ENCODE data around the gene SPDYA. TPM values are rescaled to one million over a fixed set of nuclear protein-coding genes. Genes with fewer than 3 reads are reported as not detected.

Gene SPDYA
- total and polyA plus RNA-seq, 2 of the 13 experiments (the other 11 are each of a cell fraction or from before 2014, with no cell fraction given) = 0.32 to 0.75 TPM

DNA sequence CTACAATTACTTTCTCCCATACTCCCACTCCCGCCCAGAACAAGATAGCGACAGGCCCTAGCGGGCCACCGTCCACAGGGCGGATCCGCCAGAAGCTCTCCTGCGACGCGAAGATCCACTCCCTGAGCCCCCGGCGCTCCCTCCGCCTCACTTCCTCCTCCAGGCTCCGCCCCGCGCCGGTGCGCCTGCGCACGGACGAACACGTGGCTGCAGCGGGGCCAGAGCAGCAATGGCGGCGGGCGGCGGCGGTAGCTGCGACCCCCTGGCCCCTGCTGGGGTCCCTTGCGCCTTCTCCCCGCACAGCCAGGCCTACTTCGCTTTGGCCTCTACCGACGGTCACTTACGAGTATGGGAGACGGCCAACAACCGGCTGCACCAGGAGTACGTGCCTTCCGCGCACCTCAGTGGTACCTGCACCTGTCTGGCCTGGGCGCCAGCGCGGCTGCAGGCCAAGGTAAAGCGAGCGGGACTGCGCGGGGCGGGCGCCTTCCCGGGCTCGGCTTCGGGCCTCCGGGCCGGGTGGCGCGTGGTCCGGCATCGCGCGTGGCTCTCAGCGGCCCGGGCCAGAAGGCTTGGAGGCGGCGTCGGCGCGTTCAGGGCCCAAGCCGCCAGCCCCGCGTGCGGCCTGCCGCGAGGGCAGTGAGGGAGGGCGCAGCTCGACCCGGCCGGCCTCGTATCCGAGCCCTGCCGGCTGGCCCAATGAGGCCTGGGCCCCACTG lies 84.0 kb downstream of the SPDYA start, which contains the start of gene WDR43 (continued):
- TF ChIP-seq, protein P1, sequence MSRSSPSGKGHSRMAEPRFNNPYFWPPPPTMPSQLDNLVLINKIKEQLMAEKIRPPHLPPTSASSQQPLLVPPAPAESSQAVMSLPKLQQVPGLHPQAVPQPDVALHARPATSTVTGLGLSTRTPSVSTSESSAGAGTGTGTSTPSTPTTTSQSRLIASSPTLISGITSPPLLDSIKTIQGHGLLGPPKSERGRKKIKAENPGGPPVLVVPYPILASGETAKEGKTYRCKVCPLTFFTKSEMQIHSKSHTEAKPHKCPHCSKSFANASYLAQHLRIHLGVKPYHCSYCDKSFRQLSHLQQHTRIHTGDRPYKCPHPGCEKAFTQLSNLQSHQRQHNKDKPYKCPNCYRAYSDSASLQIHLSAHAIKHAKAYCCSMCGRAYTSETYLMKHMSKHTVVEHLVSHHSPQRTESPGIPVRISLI (CRISPR knock-in tag; IDR thresholded peaks at IDR 0.05; ENCODE audit: borderline replicate concordance) = peak; percentile 100
- TF ChIP-seq, protein P2, sequence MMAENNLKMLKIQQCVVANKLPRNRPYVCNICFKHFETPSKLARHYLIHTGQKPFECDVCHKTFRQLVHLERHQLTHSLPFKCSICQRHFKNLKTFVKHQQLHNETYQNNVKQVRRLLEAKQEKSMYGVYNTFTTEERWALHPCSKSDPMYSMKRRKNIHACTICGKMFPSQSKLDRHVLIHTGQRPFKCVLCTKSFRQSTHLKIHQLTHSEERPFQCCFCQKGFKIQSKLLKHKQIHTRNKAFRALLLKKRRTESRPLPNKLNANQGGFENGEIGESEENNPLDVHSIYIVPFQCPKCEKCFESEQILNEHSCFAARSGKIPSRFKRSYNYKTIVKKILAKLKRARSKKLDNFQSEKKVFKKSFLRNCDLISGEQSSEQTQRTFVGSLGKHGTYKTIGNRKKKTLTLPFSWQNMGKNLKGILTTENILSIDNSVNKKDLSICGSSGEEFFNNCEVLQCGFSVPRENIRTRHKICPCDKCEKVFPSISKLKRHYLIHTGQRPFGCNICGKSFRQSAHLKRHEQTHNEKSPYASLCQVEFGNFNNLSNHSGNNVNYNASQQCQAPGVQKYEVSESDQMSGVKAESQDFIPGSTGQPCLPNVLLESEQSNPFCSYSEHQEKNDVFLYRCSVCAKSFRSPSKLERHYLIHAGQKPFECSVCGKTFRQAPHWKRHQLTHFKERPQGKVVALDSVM (CRISPR knock-in tag; IDR thresholded peaks at IDR 0.05) = peak; percentile 48
- TF ChIP-seq TBP (CRISPR knock-in tag; IDR thresholded peaks at IDR 0.05) (no peak), ATM (IDR thresholded peaks at IDR 0.05; ENCODE audit: borderline replicate concordance) (no peak), SRSF1 (optimal IDR thresholded peaks at IDR 0.05; ENCODE audit: low read depth, low read length) (peak; percentile 75), NFE2L1 (CRISPR knock-in tag; IDR thresholded peaks at IDR 0.05; ENCODE audit: borderline replicate concordance) (peak; percentile 94; the same call in 1 of the 2 replicates), ATF1 (CRISPR knock-in tag; IDR thresholded peaks at IDR 0.05) (peak; percentile 61; the same call in 1 of the 2 replicates), FOXP1 (IDR thresholded peaks at IDR 0.05) (no peak), FOXP1 (CRISPR knock-in tag; IDR thresholded peaks at IDR 0.05) (0 out of 2 replicates have a peak, but pooled peaks have one; percentile 5), ETV6 (CRISPR knock-in tag; conservative IDR thresholded peaks at IDR 0.05) (peak; percentile 77; the same call in 1 of the 2 replicates), ZNF883 (CRISPR knock-in tag; IDR thresholded peaks at IDR 0.05; ENCODE audit: not compliant biosample characterization) (peak; percentile 91), ZNF530 (CRISPR knock-in tag; IDR thresholded peaks at IDR 0.05; ENCODE audit: low read depth) (no peak)
- TF ChIP-seq, protein P3, sequence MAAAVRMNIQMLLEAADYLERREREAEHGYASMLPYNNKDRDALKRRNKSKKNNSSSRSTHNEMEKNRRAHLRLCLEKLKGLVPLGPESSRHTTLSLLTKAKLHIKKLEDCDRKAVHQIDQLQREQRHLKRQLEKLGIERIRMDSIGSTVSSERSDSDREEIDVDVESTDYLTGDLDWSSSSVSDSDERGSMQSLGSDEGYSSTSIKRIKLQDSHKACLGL (CRISPR knock-in tag; IDR thresholded peaks at IDR 0.05) = peak; percentile 98
- TF ChIP-seq, protein P4, sequence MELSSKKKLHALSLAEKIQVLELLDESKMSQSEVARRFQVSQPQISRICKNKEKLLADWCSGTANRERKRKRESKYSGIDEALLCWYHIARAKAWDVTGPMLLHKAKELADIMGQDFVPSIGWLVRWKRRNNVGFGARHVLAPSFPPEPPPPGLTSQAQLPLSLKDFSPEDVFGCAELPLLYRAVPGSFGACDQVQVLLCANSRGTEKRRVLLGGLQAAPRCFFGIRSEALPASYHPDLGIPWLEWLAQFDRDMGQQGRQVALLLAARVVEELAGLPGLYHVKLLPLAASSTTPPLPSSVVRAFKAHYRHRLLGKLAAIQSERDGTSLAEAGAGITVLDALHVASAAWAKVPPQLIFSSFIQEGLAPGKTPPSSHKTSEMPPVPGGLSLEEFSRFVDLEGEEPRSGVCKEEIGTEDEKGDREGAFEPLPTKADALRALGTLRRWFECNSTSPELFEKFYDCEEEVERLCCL (CRISPR knock-in tag; IDR thresholded peaks at IDR 0.05; ENCODE audit: borderline replicate concordance) = 0 out of 2 replicates have a peak, but pooled peaks have one; percentile 39
- TF ChIP-seq, protein P5, sequence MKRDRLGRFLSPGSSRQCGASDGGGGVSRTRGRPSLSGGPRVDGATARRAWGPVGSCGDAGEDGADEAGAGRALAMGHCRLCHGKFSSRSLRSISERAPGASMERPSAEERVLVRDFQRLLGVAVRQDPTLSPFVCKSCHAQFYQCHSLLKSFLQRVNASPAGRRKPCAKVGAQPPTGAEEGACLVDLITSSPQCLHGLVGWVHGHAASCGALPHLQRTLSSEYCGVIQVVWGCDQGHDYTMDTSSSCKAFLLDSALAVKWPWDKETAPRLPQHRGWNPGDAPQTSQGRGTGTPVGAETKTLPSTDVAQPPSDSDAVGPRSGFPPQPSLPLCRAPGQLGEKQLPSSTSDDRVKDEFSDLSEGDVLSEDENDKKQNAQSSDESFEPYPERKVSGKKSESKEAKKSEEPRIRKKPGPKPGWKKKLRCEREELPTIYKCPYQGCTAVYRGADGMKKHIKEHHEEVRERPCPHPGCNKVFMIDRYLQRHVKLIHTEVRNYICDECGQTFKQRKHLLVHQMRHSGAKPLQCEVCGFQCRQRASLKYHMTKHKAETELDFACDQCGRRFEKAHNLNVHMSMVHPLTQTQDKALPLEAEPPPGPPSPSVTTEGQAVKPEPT (CRISPR knock-in tag; IDR thresholded peaks at IDR 0.05; ENCODE audit: low read depth) = peak; percentile 58; the same call in 1 of the 2 replicates
- TF ChIP-seq, protein P6, sequence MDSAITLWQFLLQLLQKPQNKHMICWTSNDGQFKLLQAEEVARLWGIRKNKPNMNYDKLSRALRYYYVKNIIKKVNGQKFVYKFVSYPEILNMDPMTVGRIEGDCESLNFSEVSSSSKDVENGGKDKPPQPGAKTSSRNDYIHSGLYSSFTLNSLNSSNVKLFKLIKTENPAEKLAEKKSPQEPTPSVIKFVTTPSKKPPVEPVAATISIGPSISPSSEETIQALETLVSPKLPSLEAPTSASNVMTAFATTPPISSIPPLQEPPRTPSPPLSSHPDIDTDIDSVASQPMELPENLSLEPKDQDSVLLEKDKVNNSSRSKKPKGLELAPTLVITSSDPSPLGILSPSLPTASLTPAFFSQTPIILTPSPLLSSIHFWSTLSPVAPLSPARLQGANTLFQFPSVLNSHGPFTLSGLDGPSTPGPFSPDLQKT (CRISPR knock-in tag; IDR thresholded peaks at IDR 0.05; ENCODE audit: borderline replicate concordance) = no peak
- TF ChIP-seq, protein P7, sequence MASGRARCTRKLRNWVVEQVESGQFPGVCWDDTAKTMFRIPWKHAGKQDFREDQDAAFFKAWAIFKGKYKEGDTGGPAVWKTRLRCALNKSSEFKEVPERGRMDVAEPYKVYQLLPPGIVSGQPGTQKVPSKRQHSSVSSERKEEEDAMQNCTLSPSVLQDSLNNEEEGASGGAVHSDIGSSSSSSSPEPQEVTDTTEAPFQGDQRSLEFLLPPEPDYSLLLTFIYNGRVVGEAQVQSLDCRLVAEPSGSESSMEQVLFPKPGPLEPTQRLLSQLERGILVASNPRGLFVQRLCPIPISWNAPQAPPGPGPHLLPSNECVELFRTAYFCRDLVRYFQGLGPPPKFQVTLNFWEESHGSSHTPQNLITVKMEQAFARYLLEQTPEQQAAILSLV (CRISPR knock-in tag; IDR thresholded peaks at IDR 0.05; ENCODE audit: borderline replicate concordance) = peak; percentile 88

Measured in HepG2 (cell line).